ENCODE measurements around the gene REP15. TPM values are rescaled to one million over a fixed set of nuclear protein-coding genes. Genes with fewer than 3 reads are reported as not detected.

The REP15 gene
- total RNA-seq, 1 donor from 2014 or later, result 4.5 TPM

GRCh38 chr12:27686147-27686546, 10.1 kb upstream of the REP15 start:
- TF ChIP-seq, protein P1, sequence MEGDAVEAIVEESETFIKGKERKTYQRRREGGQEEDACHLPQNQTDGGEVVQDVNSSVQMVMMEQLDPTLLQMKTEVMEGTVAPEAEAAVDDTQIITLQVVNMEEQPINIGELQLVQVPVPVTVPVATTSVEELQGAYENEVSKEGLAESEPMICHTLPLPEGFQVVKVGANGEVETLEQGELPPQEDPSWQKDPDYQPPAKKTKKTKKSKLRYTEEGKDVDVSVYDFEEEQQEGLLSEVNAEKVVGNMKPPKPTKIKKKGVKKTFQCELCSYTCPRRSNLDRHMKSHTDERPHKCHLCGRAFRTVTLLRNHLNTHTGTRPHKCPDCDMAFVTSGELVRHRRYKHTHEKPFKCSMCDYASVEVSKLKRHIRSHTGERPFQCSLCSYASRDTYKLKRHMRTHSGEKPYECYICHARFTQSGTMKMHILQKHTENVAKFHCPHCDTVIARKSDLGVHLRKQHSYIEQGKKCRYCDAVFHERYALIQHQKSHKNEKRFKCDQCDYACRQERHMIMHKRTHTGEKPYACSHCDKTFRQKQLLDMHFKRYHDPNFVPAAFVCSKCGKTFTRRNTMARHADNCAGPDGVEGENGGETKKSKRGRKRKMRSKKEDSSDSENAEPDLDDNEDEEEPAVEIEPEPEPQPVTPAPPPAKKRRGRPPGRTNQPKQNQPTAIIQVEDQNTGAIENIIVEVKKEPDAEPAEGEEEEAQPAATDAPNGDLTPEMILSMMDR (IDR thresholded peaks at IDR 0.05), result no peak
- H3K36me3 ChIP-seq, result peaks cover 84% of the 10 kb centered on the region
- no peaks in the 10 kb centered on the region for H3K27me3 ChIP-seq
- no peaks in the 10 kb centered on the region for H3K4me1 ChIP-seq
- no peak overlapping the region for H3K27ac ChIP-seq
- intact Hi-C loops (cut with DNase I), result no loop called here
- no peak overlapping the region for H3K4me3 ChIP-seq
- ATAC-seq (no peak), DNase-seq (no peak)
- H3K9me3 ChIP-seq, result no peaks in the 10 kb centered on the region

DNA sequence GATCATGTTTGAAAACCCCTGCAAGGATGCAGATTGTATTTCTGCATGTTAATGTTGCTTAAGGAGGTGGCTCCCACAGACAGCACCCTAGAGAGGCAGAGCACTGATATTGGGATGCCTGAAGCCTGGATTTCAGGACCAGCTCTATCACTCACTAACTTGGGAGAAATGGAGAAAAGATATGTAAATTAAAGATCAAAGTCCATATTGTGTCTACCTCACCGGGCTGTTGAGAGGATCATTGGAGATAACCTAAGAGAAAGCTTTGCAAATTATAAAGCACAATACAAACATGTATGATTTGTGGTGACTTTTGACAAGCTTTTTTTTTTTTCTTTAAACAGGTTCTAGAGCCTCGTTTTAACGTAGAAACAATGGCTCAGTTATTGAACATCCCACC, 7.6 kb upstream of the REP15 start:
- TF ChIP-seq, protein P1 (IDR thresholded peaks at IDR 0.05), result no peak
- H3K36me3 ChIP-seq, result peaks cover 85% of the 10 kb centered on the region
- H3K27me3 ChIP-seq, result no peaks in the 10 kb centered on the region
- H3K27ac ChIP-seq, result no peak overlapping the region
- no peak for ATAC-seq
- no peaks in the 10 kb centered on the region for H3K9me3 ChIP-seq
- intact Hi-C loops (cut with DNase I), result no loop called here
- H3K4me3 ChIP-seq, result no peak overlapping the region
- DNase-seq, result no peak
- no peaks in the 10 kb centered on the region for H3K4me1 ChIP-seq

- Histone ChIP-seq H3K27me3 (no peaks in the 10 kb centered on the region), H3K9me3 (no peaks in the 10 kb centered on the region), H3K36me3 (peaks cover 84% of the 10 kb centered on the region), H3K4me3 (no peak overlapping the region), H3K27ac (no peak overlapping the region), H3K4me1 (no peaks in the 10 kb centered on the region)
- TF ChIP-seq, protein P1 (IDR thresholded peaks at IDR 0.05), result no peak
- DNase-seq, result no peak
- intact Hi-C loops (cut with DNase I), result no loop called here
- no peak for ATAC-seq
Measured at GRCh38 chr12:27689558-27690180, 6.6 kb upstream of the REP15 start.

GRCh38 chr12:27693403-27693802, 2.8 kb upstream of the REP15 start:
- peaks cover 80% of the 10 kb centered on the region for H3K36me3 ChIP-seq
- H3K4me3 ChIP-seq, result no peak overlapping the region
- H3K27me3 ChIP-seq, result no peaks in the 10 kb centered on the region
- no peaks in the 10 kb centered on the region for H3K9me3 ChIP-seq
- DNase-seq, result no peak
- intact Hi-C loops (cut with DNase I), result no loop called here
- no peaks in the 10 kb centered on the region for H3K4me1 ChIP-seq
- ATAC-seq, result no peak
- H3K27ac ChIP-seq, result no peak overlapping the region
- TF ChIP-seq, protein P1 (IDR thresholded peaks at IDR 0.05), result no peak

DNA sequence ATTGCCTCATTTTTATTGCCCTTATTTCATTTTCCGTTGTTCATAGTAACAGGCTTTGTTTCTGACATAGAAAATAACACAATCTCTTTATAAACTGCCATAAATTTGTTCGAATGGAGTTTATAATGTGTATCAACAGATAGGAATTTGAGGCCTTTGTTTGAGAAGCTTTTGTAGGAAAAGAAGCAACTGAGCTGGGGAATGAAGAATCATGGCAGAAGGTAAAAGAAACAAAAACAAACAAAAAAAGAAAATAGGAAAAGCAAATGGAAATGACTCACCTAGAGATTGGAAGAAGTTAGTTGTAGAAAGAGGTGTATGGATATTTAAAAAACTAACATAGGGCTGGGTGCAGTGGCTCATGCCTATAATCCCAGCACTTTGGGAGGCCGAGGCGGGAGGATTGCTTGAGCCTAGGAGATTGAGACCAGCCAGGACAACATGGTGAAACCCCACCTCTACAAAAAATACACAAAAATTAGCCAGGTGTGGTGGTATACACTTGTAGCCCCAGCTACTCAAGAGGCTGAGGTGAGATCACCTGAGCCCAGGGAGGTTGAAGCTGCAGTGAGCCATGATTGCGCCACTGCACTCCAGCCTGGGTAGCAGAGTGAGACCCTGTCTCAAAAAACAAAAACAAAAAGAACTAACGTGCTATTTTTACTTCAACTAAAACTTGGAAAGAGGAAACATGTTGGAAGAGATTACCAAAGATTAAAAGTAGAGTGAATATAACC, 523 bp upstream of the REP15 start:
- no peak for DNase-seq
- no peaks in the 10 kb centered on the region for H3K9me3 ChIP-seq
- intact Hi-C loops (cut with DNase I), result no loop called here
- H3K36me3 ChIP-seq, result peaks cover 57% of the 10 kb centered on the region
- H3K4me3 ChIP-seq, result no peak overlapping the region
- ATAC-seq, result no peak
- TF ChIP-seq, protein P1 (IDR thresholded peaks at IDR 0.05), result no peak
- no peaks in the 10 kb centered on the region for H3K27me3 ChIP-seq
- no peaks in the 10 kb centered on the region for H3K4me1 ChIP-seq
- H3K27ac ChIP-seq, result no peak overlapping the region

All from upper lobe of right lung (tissue), 1 donor.